GM21528 (cell line): ENCODE measurements around the gene GRK5.

Experiments used
- ATAC-seq: cut with Tn5 transposase; IDR thresholded peaks from one replicate; pipeline ENCODE4 v1.9.1; 2021; ENCODE audit warnings: mild to moderate bottlenecking, moderate library complexity; ENCODE audit not compliant: unreplicated experiment, low FRiP score

The GRK5 gene

DNA sequence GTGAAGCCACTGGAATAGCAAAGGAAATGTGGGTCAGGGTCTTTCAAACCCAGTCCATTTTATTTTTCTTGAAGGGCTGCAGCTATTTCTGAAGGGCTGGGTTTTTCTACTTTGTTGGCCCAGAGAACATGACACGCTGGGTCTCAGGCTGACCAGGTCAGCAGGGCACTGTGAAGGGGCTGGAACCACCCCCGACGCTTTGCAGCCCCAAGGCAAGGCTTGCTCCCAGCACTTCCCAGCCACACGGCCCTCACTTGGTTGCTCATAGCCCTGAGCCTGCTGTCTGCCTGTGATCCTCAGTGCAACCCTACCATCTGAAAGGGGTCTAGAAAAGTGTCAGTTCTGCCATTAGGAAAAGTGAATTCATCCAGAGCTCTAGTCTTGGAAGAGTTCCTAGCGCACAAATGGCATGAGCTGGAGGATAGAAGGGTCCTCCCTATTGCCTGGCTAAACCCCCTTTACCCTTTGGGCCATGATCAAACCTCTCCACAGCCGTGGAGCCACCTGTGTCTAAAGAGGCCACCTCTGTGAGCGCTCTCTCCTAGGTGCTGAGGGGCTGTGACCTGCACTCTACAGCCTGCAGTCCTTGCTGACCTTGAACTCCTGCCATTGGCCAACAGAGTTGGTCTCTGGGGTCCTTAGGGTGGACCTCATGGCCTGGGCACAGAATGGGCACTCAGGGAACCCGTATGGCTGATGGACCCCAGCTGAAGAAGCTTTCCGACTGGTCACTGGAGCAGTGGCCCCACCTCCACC is 203.2 kb downstream of the GRK5 start:
- no peak for ATAC-seq

- no peak for ATAC-seq
Observed at GRCh38 chr10:119412244-119413092, 205.1 kb downstream of the GRK5 start.

DNA sequence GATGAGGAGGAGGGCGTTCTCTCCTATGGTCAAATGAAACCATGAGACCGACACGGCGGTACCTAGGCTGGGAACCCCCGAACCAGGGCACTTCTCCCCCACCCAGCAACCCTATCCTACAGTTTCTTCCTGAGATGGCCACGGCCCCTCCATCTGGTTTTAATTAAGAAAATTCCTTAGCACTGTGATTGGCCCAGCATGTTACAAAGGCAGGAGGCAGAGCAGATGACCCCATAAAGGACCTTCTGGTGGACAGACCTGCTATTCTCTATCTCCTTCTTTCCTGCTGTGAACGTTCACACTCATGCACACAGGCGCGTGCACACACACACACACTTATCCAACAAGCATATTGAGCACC is 205.7 kb downstream of the GRK5 start:
- ATAC-seq = no peak

GRCh38 chr10:119413471-119414080 is 206.2 kb downstream of the GRK5 start:
- ATAC-seq = no peak

DNA sequence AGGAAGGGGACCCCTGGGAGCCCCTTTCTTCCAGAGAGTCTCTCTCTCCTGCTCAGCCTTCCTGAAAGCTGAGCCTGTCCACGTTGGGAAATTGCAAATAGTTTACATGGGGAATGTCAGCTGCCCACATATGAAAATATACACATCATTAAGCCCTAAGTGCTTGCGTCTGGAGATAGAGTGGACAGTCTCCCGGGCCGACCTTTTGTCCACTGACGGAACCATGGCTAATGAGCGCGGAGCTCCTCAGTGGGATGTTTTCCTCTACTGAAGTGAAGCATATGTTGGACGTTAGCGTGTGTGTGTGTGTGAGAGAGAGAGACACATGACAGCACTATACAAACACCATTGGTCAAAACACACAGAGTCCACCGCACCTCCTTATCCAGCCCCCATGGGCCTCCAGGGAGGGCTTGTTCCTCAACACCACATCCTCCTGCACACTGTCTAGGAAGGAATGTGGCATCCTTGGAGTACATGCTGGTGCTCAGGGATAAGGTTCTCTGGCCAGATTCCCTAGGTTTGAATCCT is 206.8 kb downstream of the GRK5 start:
- no peak for ATAC-seq

DNA sequence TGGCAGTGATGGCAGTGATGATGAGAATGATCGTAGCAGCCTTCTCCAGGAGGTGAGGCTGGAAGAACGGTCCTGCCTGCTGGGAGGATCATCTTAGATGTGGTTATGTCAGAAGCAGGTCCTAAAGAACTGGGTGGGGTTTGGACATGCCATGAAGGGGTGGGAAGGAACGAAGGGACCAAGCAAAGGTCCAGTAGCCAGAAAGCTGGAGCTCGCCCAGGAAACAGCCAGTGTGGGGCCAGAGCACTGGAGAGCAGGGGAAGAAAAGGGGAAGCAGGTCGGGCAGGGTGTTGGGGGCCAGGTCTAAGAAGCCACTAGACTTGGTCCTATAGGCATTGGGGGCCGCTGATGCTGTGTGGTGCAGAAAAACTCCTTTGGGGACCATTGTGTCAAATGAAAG is 207.8 kb downstream of the GRK5 start:
- no peak for ATAC-seq

- no peak for ATAC-seq
Observed at GRCh38 chr10:119415536-119416503, 208.4 kb downstream of the GRK5 start.

GRCh38 chr10:119416855-119417254 is 209.5 kb downstream of the GRK5 start:
- no peak for ATAC-seq

GRCh38 chr10:119417852-119418251 is 210.5 kb downstream of the GRK5 start:
- no peak for ATAC-seq

DNA sequence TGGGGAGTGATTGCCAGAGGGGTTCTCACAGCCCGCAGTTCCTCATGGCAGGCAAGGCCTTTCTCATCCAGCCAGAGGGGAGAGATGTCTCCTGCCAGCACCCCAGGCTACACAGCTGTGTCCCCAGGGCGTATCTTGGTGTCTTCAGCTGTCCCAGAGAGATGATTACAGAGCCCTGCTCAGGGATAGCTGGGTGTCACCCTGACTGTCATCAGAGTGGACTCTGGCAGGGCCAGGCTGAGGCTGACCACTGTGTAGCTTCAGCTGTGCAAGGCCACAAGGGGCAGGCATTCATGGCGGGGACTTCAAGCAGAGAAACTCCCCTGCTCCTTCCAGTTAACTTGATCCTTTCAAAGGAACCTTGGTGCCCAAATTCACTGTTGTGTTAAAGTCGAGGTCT is 211.0 kb downstream of the GRK5 start:
- no peak for ATAC-seq

DNA sequence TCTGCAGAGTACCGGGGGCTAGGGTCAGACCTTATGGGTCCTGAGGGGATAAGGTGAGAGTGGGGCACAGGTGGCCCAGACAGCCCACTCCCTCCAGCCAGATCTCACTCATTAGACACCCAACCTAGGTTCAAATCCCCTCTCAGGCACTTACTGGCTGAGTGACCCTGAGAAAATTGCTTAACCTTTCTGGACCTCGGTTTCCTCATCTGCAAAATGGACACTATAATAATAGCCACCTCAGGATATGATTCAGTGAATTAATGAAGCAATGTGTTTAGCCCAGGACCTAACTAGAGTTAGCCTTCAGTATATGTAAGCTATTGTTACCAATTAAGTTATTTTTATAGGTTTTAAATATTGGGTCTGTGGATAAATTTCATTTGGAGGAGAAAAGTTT is 212.6 kb downstream of the GRK5 start:
- ATAC-seq = no peak

- no peak for ATAC-seq
Observed at GRCh38 chr10:119420950-119421875, 213.8 kb downstream of the GRK5 start.

- ATAC-seq = no peak
Observed at GRCh38 chr10:119421891-119422681, 214.7 kb downstream of the GRK5 start.

DNA sequence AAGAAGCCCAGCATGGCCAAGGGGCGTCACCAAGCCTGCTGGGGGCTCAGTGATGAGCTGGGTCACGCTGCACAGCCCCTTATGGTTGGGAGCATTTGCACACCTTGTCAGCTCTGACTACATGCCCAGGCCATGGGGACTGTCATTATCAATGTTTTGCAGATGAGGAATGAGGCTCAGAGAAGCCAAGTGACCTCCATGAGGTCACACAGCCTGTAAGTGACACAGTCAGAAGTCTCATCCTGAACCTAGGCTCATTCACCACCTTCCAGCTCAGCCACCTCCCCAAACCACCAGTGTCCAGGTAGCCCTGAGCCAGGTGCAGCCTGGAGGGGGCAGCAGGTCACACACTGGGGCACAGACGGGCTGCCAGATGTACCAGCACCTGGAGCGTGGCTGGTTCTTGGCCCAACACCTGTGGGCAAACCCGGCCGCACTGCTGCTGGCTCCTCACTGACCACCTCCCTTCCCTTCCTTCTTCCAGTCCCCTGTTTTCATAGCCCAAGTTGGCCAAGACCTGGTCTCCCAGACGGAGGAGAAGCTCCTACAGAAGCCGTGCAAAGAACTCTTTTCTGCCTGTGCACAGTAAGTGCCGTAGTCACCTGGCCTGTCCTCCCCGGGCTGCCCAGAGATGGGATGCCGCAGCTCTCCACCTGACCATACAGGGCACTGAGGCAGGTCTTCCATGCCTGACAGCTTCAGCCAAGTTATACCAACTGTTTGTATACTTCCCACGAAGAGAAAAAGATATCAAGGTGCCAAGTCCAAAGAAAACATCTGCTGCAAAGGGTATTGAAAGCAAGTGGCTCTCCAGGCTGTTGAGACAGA is 215.5 kb downstream of the GRK5 start:
- no peak for ATAC-seq

DNA sequence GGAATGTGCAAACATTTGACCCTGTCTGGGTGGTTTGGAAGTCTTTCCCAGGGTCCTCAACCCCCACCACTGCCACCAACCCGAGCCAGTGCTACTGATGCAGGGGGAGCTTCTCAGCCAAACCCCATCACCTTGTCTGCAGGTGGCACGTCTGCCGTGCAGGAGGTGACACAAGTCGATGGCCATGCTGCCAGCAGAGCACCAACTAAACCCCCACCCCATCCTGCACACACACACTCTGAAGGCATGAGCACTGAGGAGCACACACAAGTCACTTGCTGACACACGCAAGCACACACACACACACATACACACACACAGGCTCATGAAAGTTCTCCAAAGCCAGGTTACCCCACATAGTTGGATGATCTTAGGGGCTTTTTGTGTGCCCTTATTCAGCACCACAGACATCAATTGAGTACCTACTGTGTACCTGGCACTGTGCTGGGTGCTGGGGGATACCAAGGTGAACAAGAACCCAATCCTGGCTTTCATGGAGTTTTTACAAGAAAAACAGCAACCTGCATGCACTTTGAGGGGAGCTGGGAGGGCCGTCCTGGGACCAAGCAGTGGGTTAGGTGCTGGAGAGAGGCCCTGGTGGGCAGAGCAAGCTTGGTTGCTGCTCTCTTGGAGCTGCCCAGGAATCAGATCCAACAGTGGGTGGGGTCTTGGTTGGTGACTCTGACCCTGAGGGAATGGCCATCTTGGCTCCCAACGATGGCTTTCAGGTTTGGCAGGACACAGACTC is 216.3 kb downstream of the GRK5 start:
- ATAC-seq = no peak

DNA sequence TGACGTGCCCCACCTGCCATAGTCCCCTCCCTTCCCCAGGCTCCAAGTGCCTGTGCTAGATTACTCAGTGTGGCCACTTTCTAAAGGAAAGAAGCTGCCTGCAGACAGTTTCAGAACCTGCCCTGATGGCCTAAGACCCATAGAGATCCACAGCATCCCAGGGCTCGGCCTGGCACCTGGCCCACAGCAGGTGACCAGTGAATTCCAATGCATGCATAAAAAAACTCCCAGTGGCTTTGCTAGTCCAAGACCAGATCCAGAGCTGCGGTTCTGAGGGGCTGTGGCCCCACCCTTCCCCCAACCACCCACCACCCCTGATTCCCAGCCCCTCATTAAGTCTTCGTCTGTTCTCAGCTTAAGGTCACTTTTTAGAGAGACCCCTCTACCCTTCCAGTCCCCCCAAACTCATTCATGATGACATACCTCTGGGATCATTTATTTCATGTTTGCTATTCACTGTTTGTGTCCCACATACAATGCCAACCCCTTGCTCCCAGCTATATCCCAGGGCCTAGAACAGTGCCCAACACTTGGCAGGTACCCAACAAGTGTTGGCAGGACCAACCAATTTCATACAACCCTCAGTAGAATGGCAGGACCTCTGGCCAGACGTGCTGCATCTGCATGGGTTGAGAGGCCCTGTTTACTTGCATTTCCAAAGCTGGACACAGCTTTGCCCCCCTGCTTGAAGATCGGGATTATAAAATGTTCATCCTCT is 217.0 kb downstream of the GRK5 start:
- no peak for ATAC-seq
